HG03342 (cell line): ENCODE results near the gene CCDC141.

ENCODE experiments used
- ATAC-seq: cut with Tn5 transposase; IDR thresholded peaks from one replicate; pipeline ENCODE4 v1.9.1; 2021; ENCODE audit warnings: mild to moderate bottlenecking, moderate library complexity; ENCODE audit not compliant: unreplicated experiment

CCDC141 gene

GRCh38 chr2:178834086-178834485, 215.9 kb downstream of the CCDC141 start:
- no peak for ATAC-seq

GRCh38 chr2:178833382-178833781, 216.6 kb downstream of the CCDC141 start:
- no peak for ATAC-seq

- ATAC-seq, result no peak
Observed at GRCh38 chr2:178830451-178830850, 219.5 kb downstream of the CCDC141 start.

- no peak for ATAC-seq
Observed at GRCh38 chr2:178829981-178830380, 220.0 kb downstream of the CCDC141 start.

- no peak for ATAC-seq
Observed at GRCh38 chr2:178829299-178829960, 220.5 kb downstream of the CCDC141 start.

GRCh38 chr2:178828486-178828881, 221.5 kb downstream of the CCDC141 start:
- ATAC-seq, result no peak

- ATAC-seq, result no peak
Observed at GRCh38 chr2:178827739-178828485, 222.0 kb downstream of the CCDC141 start.

GRCh38 chr2:178827111-178827510, 222.8 kb downstream of the CCDC141 start:
- ATAC-seq, result no peak

GRCh38 chr2:178825183-178825582, 224.8 kb downstream of the CCDC141 start:
- ATAC-seq, result no peak

GRCh38 chr2:178824181-178824580, 225.8 kb downstream of the CCDC141 start:
- ATAC-seq, result no peak

GRCh38 chr2:178819992-178820391, 229.9 kb downstream of the CCDC141 start:
- peak; percentile 75 for ATAC-seq

GRCh38 chr2:178819147-178819875, 230.6 kb downstream of the CCDC141 start:
- peak; percentile 32 for ATAC-seq

- ATAC-seq, result no peak
Observed at GRCh38 chr2:178811901-178812300, 238.0 kb downstream of the CCDC141 start.

GRCh38 chr2:178811045-178811444, 238.9 kb downstream of the CCDC141 start:
- no peak for ATAC-seq

GRCh38 chr2:178810422-178810821, 239.5 kb downstream of the CCDC141 start:
- ATAC-seq, result no peak

GRCh38 chr2:178807227-178808008, 242.5 kb downstream of the CCDC141 start, which contains the start of gene TTN:
TTN (minus strand) TSS chr2:178807423; CDS start chr2:178804642, 2,781 bp downstream.
- no peak for ATAC-seq

- no peak for ATAC-seq
Observed at GRCh38 chr2:178806543-178806942, 243.4 kb downstream of the CCDC141 start.

- no peak for ATAC-seq
Observed at GRCh38 chr2:178805457-178805856, 244.5 kb downstream of the CCDC141 start.

GRCh38 chr2:178804791-178805190, 245.1 kb downstream of the CCDC141 start:
- peak; percentile 71 for ATAC-seq

GRCh38 chr2:178800510-178800909, 249.4 kb downstream of the CCDC141 start:
- no peak for ATAC-seq

- no peak for ATAC-seq
Observed at GRCh38 chr2:178799305-178799704, 250.6 kb downstream of the CCDC141 start.
